Stimulated activated CD4-positive, alpha-beta T cell treated with anti-CD3 and anti-CD28 coated beads, TNF-alpha, amount 100 ng/mL, for 24 hours (primary cell): ENCODE results near the gene TTC28.
"Not testable (repeated sequence)": the region's sequence is repeated elsewhere in the genome, so short reads cannot be mapped to it uniquely, and the experiment has no call there.

Experiments used
- DNase-seq, 3 experiments: peaks; one replicate each; pipeline ENCODE4 v3.0.0-alpha.2; 2020; ENCODE audit warnings: low read depth in 3 of 3

Gene TTC28

DNA sequence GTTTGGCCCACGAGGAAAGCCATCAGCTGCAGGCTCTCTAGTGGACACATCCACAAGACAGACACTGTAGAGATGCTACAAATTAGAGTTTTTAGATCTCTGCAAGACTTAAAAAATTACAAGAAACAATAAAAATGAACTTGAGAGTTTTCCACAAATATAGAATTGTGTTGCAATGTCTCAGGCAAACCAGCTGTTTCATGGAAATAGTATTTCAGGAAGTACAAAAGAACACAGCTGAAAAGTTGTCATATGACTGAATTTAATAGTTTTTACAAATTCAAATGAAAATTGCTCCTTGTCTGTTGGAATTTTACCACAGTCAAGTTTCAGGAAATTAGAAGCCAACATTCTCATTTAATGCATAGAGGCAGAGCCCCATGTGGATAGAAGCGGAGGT is 576.0 kb downstream of the TTC28 start:
- DNase-seq: no peak

- no peak for DNase-seq
Measured at GRCh38 chr22:28102151-28102812, 577.4 kb downstream of the TTC28 start.

- DNase-seq: no peak
Measured at GRCh38 chr22:28097627-28098026, 582.0 kb downstream of the TTC28 start.

GRCh38 chr22:28096161-28096560 is 583.5 kb downstream of the TTC28 start:
- DNase-seq: no peak

DNA sequence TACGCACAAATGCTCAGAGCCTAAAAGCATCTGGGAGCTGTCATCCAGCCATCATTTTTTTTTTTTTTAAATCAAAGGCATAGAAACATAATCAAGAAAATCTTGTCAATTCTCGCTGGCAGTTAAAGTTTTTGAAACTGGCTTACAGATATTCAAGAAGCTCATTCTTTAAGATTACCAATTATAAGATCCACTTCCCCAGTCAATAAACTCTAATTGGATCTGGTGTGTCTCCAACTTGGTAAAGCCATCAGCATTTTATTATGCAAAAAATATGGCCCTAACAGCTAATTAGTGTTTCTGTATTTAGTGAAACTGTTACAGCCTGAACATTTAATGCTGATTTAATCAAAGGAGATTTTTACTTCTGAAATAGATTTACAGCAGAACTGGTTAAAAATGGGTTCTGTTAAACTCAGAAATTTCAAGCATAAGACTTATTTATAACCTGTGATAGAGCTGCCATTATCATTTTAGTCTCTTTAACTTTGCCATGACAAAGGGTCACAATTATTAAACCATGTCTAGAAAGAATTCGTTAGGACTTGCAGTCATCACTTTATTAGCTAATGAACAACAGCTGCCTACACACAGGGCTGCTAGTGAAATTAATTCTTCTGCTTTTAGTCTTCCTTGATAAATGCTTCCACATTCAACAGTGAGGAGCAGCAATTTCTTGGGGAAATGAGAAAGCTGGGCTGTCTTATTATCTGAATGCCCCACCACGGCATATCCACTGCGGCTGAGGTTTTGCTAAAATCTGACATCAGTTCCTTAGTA is 584.1 kb downstream of the TTC28 start:
- no peak for DNase-seq

- no peak for DNase-seq
Measured at GRCh38 chr22:28094771-28095170, 584.9 kb downstream of the TTC28 start.

DNA sequence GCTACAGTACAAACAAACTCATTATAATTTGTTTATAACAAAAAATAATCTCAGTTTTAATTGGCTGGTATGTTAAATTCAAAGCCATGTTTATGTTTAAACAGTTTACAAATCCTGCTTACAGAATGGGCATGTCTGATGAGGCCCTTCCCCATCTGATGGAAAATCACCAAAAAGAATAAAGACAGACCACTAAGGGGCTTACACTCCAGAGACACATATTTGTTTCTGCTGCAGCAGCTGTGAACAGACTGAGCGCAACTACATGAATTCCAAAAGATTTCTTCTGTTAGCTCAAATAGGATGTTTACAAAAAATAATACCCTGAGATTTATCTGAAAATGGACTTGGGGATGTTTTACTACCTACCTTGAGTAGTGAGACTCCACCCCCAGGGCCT is 585.9 kb downstream of the TTC28 start:
- no peak for DNase-seq

DNA sequence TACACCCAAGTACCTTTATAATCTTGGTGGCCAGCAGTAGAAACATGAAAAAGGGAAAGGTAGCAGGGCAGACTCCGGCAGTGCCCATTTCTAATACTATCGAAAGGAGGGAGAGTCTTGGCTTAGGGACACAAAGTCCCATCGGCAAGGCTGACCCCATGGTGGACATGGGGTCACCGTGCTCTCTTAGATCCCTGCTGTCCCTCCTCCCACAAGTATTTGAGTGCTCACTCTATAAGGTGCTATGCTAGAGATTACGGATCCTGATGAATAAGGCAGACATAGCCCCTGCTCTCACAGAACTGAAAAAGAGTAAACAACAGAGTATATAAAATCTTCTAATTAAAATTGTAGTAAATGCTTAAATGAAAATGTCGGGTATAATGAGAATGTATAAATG is 588.2 kb downstream of the TTC28 start:
- DNase-seq: no peak

GRCh38 chr22:28089541-28089940 is 590.1 kb downstream of the TTC28 start:
- not testable (repeated sequence) for DNase-seq

GRCh38 chr22:28077166-28077565 is 602.5 kb downstream of the TTC28 start:
- no peak for DNase-seq

DNA sequence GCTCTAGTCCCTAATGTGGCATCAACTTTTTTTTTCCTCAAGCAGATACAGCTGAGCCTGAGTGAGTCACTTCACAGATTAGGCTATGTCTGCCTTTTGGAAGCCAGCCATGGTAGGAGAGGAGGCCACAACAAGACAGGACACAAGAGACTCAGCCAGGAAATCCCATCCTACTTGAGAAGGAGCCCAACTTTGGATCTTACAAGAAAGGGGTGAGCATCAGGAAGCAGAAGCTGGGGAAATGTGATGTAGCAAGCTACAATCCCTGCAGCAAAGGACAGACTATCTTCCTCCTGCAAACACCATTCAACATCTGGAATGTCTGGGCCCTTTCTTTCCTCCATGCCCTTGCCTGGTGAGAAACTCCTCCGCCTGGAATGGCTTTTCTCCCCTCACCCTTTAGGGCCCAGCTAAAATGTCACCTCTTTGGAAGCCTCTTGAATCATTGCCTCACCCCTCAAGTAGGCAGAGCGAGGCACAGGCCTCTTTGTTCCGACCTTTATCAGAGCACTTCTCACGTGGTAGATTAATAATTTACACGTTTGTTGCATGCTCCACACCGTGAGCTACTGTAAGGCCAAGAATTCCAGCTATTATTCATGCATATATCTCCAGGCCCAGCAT is 604.2 kb downstream of the TTC28 start:
- DNase-seq: no peak

- no peak for DNase-seq
Measured at GRCh38 chr22:28074526-28074925, 605.1 kb downstream of the TTC28 start.

DNA sequence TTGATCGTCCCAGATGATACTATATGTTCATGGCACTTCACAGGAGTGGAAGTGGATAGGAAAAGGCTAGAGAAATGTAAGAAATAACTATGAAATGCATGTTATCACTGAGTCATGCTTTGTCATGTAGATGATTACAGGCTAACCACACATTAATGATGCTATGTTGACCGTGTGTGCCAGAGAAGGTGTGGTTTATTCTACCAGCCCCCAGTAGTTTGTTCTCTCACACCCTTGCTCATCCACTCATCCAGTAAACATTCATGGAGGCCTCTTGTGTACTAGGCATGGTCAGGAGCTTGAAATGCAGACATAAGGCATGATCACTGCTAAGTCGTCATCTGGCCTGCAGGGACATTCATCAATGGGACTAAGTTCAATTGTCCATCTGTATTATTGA is 607.6 kb downstream of the TTC28 start:
- DNase-seq: no peak

DNA sequence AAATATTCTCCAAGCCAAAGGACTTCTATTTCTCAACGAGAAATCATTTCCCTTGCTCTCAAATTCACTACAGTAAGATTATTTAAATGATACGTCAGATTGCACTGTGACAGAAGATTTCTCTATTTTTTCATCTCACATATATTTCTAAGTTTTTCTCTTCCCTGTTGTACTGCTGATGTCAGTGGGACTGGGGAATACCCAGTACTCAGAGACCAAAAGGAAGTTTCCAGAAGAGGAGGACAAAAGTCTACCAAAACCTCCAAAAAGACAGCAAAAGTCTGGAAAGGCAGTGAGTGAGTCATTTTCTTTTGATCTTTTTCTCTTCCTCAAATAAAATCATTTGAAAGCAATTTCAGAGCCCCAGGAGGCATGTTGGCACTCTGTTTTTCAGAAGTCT is 610.8 kb downstream of the TTC28 start:
- DNase-seq: no peak

GRCh38 chr22:28064920-28065319 is 614.7 kb downstream of the TTC28 start:
- no peak for DNase-seq

DNA sequence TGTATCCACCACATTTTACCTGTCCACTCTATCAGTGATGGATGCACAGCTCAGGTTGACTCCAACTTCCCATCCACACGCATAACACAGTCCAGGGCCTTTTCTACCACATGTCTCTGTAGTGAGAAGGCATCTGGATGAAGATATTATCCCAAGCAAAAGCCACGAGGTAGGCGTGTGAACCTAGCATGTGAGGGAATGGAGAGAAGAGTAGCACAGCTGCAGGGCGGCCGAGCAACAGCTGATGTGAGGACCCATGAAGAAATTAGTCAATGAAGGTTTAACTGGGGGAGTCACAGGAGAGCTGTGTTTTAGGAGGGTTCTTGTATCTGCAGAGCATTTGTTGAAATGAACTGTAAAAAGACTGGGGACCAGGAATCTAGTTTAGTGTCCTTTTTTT is 616.0 kb downstream of the TTC28 start:
- DNase-seq: no peak

DNA sequence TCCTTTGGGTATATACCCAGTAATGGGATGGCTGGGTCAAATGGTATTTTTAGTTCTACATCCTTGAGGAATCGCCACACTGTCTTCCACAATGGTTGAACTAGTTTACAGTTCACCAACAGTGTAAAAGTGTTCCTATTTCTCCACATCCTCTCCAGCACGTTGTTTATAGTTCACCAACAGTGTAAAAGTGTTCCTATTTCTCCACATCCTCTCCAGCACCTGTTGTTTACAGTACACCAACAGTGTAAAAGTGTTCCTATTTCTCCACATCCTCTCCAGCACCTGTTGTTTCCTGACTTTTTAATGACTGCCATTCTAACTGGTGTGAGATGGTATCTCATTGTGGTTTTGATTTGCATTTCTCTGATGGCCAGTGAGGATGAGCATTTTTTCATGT is 619.0 kb downstream of the TTC28 start:
- DNase-seq: not testable (repeated sequence)

- no peak for DNase-seq
Measured at GRCh38 chr22:28058036-28058435, 621.6 kb downstream of the TTC28 start.

DNA sequence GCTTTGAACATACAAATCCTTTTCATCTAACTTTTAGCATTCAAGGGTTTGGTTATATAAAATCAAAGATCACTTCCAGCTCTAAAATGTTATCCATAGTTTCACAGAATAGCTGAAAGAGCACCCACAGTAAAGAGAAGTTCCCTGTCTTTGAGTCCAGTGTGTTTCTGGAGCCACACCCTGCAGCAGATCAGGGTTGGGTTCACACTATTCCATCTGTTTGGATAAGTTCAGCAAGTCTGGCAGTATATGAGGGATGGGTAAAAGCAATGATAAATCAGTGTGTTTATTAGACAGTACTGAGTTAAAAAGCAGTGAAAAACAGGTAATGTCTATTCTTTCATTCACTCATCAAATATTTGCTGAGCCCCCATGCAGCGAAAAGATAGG is 624.8 kb downstream of the TTC28 start:
- DNase-seq: no peak

GRCh38 chr22:28053896-28054818 is 625.5 kb downstream of the TTC28 start:
- DNase-seq: no peak

- no peak for DNase-seq
Measured at GRCh38 chr22:28052825-28053269, 626.8 kb downstream of the TTC28 start.
